ENCODE results near the gene A2ML1. TPM values are rescaled to one million over a fixed set of nuclear protein-coding genes. Genes with fewer than 3 reads are reported as not detected.
"Not testable (repeated sequence)": the region's sequence is repeated elsewhere in the genome, so short reads cannot be mapped to it uniquely, and the experiment has no call there.

A2ML1 gene
- total RNA-seq, 2 donors from 2014 or later = 0.44 TPM; not detected in 1

DNA sequence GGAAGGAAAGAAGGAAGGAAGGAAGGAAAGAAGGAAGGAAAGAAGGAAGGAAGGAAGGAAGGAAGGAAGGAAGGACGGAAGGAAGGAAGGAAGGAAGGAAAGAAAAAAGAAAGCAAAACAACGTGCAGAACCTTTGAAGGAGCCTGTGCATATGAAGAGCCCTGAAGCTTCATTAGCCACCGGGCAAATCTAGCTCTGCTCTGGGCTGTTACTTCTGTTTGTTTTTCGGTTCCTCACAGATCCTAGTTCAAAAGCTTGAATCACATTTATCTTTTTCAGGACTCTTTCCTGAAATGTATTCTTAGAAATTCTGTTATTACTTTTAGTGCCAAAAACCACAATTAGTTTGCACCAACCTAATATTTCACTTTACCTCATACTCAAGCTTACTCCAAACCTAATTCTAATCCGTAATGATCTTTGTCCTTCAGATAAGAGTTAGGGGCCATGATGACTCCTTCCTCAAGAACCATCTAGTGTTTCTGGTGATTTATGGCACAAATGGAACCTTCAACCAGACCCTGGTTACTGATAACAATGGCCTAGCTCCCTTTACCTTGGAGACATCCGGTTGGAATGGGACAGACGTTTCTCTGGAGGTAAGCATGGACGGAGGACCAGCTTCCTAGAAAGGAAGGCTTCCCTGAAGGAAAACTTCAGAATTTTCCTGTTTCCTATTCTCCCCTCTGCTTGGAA lies 18.7 kb downstream of the A2ML1 start:
- DNase-seq (no peak), ATAC-seq (no peak)
- intact Hi-C loops (cut with DNase I) = no loop called here

DNA sequence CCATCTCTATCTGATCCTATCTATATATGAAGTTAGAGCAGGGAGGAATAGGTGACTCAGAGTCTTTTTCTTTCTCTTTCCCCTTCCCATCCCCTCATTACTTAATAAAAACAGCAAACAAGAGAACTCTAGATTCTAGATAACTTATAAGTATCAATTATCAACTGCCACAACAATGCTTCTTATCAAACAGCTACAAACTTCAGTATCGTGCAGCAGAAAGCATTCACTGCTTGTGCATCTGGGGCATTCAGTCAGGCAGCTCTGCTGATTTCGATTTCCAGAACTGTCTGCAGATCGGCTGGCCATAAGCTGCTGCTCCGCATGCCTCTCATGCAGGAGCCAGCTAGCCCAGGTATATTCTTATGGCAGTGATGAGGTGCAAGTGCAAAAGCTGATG lies 19.4 kb downstream of the A2ML1 start:
- DNase-seq = no peak
- no peak for ATAC-seq
- intact Hi-C loops (cut with DNase I) = no loop called here

DNA sequence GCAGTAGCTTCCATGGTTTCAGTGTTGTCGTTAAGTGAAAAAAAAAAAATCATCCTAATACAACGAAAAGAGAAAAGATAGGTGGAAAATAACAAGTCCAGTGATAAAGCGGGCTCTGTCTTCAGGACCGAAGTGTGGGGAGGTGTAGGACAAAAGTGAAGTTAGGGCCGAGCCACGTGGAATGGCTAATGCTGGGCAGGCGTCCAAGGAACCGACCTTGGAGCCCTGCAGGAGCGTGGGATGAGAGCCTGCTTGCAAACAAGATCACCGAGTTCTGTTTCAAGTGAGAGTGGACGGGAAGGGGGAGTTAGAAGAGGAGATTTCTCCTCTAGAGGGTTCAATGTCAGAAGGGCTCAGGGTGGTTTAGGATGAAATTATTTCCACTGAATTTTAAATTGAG lies 22.2 kb downstream of the A2ML1 start:
- ATAC-seq = peak; percentile 79 to 91
- peak; percentile 79 for DNase-seq
- intact Hi-C loops (cut with DNase I) = no loop called here

DNA sequence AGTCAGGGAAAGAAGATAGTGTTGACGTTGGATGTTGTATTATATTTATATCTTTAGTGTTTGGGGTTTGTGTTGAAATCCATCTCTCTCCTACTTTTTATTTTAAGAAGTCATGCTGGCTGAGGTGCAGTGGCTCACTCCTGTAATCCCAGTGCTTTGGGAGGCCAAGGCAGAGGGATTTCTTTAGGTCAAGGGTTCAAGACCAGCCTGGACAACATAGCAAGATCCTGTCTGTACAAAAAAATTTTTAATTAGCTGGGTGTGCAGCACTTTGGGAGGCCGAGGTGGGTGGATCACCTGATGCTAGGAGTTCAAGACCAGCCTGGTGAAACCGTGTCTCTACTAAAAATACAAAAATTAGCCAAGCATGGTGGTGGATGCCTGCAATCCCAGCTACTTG lies 23.9 kb downstream of the A2ML1 start:
- ATAC-seq = no peak
- intact Hi-C loops (cut with DNase I) = no loop called here
- no peak for DNase-seq

DNA sequence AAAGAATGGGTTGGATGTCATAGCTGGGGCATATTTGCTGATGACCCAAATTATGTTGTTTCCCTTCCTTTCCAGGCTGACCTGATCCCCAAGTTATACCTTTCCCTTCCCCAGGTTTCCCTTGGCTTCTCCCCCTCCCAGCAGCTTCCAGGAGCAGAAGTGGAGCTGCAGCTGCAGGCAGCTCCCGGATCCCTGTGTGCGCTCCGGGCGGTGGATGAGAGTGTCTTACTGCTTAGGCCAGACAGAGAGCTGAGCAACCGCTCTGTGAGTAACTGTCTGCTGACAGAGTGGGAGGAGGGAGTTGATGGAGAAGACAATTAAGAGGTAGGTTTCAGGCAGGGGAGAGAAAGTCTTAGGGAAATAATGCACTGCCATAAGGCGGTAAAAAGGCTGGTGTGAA lies 25.0 kb downstream of the A2ML1 start:
- ATAC-seq = no peak
- intact Hi-C loops (cut with DNase I) = no loop called here
- no peak for DNase-seq

DNA sequence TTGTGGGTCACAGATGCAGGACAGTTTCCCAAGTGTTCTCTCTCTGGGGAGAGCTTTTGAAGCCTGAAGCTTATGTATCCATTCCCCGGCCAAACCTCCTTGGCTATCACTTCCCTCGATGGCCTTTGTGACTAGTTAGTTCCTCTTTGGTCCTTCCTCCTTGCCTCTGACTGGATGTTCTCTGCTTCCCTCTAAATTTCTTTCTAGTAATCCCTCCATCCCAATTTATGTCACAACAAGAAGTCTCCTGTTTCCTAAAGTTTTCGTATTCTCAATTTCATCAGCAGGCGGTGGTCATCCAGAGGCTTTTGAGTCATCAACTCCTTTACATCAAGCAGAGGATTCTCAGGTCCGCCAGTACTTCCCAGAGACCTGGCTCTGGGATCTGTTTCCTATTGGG lies 27.5 kb downstream of the A2ML1 start:
- intact Hi-C loops (cut with DNase I) = no loop called here
- ATAC-seq (peak in 1 of 2 donors; percentile 53), DNase-seq (no peak)

DNA sequence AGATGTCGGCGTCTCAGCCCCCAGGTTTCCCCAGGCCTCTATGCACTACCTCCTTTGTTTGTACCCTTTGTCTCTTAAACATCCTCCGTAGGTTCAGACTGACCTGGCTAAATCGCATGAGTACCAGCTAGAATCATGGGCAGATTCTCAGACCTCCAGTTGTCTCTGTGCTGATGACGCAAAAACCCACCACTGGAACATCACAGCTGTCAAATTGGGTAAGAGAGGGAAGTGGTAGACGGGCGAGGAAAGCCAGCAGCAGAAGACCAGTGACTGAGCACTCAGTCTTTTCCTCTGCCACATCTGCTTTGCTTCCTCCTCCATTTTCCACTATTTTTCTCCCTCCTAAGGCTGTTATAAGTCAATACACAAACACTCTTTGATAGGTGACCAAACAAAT lies 29.7 kb downstream of the A2ML1 start:
- intact Hi-C loops (cut with DNase I) = no loop called here
- no peak for DNase-seq
- ATAC-seq = no peak

DNA sequence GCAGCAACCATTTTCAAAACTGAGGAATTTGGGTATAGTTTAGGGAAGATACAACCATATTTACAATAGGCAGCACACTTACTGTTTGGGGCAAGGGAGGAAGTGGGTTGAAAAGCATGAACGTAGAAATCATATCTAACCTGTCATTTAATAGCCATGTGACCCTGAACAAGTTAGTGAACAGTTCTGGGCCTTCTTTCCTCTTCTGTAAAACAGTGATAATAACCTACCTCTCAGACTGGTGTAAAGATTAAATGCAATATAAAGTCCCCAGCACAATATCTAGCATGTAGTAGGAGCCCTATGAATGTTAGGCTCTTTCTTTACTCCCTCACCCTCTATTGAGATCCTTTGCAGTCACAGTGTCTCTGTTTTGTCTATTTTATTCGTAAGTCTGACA lies 33.5 kb downstream of the A2ML1 start:
- intact Hi-C loops (cut with DNase I) = no loop called here

DNA sequence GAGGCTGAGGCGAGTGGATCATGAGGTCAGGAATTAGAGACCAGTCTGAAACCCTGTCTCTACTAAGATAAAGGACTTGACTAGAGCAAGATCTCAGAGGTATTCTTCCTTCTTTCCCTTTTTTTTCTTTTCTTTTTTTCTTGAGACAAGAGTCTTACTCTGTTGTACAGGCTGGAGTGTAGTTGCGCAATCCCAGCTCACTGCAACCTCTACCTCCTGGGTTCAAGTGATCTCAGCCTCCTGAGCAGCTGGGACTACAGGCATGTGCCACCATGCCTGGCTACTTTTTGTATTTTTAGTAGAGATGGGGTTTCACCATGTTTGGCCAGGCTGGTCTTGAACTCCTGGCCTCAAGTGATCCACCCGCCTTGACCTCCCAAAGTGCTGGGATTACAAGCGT lies 37.0 kb downstream of the A2ML1 start:
- intact Hi-C loops (cut with DNase I); DNase-seq; ATAC-seq: not testable (repeated sequence)

More for the DNA sequence above, 33.5 kb downstream of the A2ML1 start:
- no peak for ATAC-seq
- DNase-seq = no peak

DNA sequence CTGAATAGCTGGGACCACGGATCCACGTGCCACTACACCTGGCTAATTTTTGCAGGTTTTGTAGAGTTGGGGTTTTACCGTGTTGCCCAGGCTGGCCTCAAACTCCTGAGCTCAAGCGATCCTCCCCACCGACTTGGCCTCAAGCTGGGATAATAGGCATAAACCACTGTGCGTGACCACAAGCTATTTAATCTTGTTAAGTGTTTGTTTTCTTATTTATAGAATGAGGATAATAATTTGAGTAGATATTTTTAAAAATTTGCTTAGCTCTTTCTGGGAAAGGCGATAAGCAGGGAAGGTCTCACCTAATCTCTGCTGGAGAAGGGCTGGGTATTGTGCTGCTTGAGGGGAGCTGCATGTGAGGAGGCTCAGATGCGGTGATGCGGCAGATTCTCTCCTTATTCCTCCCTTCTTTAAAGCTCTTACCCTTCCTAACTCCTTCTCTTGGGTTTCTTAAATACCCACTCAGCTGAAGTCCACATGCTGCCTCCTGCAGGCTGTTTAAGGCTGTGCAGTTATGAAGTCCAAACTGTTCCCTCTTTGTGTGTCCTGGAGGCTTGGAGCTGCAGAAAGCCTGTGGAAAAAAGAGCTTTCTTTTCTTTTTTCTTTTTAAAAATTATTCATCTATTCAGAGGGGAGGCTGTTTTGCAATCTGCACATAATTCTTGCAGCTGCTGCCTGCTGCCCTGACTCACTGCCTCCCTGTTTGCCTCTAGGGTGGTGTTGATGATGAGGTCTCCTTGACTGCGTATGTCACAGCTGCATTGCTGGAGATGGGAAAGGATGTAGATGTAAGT lies 37.9 kb downstream of the A2ML1 start:
- DNase-seq = no peak
- intact Hi-C loops (cut with DNase I) = loop anchor here in 1 of 2 donors (10.0 kb wide), 1 partner anchor 86 kb away; no protein-coding TSS in a partner anchor
- peak in 1 of 2 donors; percentile 68 for ATAC-seq

DNA sequence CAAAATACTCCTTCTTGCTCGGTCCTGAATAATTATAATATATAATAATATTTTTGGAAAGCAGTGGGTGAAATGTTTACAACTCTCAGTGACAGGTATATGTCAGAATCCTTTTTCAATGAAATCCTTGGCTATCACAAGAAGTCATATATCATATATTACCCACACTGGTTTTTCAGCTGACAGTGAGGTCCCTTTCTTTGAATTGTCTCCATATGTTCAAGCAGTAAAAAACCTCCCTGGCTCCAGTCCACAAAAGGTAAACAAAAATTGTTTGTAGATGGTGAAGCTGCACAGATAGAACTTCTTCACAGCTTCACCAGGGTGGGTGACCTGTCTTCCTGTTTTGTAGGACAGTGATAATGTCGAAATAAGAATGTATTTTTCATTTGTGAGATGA lies 44.0 kb downstream of the A2ML1 start:
- no peak for DNase-seq
- intact Hi-C loops (cut with DNase I) = loop anchor here in 1 of 2 donors (10.0 kb wide), 1 partner anchor 92 kb away; no protein-coding TSS in a partner anchor
- no peak for ATAC-seq

DNA sequence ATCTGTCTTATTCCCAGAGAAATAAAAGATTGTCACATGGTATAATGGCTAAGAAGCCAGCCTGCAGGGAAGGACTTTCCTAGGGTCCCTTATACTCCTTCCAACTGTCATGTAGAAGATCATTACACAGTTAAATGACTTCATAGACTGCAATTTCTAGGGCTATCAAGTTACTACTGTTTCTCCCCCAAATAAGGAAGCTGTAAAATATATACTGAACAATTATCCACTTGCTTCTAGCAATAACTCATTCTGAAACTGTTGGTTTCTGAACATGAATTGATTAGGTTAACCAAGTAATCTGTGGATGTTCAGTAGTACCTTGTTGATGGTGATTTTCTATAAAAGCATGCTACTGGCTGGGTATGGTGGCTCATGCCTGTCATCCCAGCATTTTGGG lies 44.6 kb downstream of the A2ML1 start:
- intact Hi-C loops (cut with DNase I) = loop anchor here in 1 of 2 donors (10.0 kb wide), 1 partner anchor 92 kb away; no protein-coding TSS in a partner anchor
- DNase-seq = no peak
- no peak for ATAC-seq

DNA sequence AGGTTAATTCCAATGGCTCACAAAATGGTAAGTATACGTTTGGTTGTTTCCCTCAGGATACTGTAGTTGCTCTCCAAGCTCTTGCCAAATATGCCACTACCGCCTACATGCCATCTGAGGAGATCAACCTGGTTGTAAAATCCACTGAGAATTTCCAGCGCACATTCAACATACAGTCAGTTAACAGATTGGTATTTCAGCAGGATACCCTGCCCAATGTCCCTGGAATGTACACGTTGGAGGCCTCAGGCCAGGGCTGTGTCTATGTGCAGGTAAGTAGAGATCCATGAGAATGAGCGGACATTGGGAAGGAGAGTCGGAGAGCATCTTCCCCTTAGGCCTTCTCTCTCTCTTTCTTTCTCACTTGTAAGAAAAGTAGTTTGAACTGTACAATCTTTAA lies 45.4 kb downstream of the A2ML1 start:
- intact Hi-C loops (cut with DNase I) = loop anchor here in 1 of 2 donors (10.0 kb wide), 1 partner anchor 93 kb away; no protein-coding TSS in a partner anchor
- no peak for ATAC-seq
- no peak for DNase-seq

DNA sequence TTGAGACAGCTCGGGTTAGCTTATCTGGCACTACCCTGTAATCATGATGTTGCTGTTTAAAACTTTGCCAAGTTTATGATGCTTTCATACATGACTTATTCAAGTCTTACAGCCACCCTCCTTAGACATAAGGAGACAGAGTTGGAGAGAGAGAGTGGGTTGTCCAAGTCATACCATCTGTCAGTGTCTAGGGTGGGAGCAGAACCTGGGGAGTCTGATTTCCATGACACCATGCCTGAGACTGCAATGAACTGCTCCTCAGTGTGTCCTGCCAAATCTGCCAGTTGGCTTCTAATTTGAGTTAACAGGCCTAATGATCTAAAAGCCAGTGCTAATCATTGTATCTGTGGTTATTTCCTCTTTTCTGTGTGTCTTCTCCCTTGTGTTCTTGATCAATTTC lies 48.2 kb downstream of the A2ML1 start:
- DNase-seq (no peak), ATAC-seq (no peak)
- intact Hi-C loops (cut with DNase I) = no loop called here

DNA sequence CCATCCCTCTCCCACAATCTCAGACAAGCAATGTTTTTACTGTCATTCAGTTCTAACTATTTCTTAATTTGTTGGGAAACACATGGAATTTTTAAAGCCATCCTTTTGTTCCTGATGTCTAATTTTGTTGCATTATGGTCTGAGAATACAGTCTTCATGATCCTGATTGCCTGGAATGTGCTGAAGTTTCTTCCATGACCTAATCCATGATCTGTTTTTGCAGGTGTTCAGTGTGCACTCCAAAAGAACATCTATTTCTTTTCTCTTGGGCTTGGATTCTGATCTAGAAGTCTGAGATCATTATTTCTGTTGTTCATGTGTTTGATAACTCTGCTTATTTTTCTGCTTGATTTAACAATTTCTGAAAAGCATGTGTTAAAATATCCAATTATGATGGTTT lies 48.6 kb downstream of the A2ML1 start:
- ATAC-seq (no peak), DNase-seq (no peak)
- intact Hi-C loops (cut with DNase I) = no loop called here

DNA sequence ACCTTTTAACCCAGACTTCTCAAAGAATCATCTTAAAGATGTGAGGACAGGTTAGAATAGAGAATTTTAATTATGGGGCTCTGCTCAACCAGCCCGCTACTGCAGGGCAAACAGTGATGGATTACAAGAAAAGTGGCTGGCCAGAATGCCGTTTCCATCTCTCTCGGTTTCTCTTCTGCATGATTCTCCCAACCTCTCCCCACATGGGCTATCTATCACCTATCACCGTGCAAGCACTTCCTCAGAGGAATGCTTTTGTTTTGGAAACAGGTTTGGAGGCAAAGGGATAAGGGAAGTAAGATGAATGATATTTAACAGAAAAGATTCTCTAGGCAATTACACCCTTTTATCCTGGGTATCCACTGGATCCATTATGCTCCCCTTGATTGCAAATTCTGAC lies 54.5 kb downstream of the A2ML1 start:
- no peak for DNase-seq
- intact Hi-C loops (cut with DNase I) = no loop called here
- ATAC-seq = no peak

DNA sequence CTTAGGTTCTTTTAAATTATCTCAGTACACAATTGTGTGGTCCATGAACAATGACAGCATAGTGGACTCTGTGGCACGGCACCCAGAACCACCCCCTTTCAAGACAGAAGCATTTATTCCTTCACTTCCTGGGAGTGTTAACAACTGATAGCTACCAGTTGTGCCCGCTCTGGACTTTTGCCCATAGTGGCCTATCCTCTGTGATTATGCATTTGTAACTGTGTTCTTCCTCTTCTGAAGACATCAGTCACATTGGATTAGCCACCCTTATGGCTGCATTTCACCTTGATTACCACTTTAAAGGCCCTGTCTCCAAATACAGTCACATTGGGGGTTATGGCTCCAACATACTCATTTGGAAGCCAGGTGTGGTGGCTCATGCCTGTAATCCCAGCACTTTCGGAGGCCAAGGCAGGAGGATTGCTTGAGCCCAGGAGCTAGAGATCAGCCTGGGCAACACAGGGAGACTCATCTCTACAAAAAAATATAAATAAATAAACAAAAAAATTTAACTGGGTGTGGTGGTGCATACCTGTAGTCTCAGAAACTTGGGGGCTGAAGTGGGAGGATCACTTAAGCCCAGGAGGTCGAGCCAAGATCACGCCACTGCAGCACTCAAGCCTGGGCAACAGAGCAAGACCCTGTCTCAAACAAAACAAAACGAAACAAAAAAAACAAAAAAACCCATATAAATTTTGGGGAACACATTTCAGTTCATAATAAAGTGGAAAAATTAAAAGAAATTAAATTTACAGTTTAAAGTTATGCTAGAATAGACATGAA lies 64.3 kb downstream of the A2ML1 start:
- intact Hi-C loops (cut with DNase I) = no loop called here
- ATAC-seq (no peak), DNase-seq (no peak)

DNA sequence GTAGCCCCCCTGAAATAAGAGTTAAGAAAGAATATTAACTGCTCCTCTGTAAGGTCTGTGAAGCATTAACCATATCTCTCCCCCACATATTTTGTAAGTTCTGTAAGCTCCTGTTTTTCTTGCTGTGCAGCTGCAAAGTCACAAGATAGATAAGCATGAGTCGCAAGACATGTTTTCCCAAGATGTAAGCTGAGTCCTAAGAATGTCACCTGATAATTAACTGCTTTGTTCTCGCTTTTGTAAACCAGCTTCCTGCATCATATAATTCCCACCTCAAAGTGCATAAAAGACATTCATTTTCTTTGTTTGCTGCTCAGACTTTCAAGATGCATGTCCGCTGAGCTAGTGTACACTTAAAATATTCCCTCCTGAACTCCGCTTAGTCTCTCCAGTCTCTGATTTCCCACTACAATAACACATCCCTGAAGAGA lies 64.9 kb downstream of the A2ML1 start:
- no peak for DNase-seq
- intact Hi-C loops (cut with DNase I) = no loop called here
- ATAC-seq = no peak

DNA sequence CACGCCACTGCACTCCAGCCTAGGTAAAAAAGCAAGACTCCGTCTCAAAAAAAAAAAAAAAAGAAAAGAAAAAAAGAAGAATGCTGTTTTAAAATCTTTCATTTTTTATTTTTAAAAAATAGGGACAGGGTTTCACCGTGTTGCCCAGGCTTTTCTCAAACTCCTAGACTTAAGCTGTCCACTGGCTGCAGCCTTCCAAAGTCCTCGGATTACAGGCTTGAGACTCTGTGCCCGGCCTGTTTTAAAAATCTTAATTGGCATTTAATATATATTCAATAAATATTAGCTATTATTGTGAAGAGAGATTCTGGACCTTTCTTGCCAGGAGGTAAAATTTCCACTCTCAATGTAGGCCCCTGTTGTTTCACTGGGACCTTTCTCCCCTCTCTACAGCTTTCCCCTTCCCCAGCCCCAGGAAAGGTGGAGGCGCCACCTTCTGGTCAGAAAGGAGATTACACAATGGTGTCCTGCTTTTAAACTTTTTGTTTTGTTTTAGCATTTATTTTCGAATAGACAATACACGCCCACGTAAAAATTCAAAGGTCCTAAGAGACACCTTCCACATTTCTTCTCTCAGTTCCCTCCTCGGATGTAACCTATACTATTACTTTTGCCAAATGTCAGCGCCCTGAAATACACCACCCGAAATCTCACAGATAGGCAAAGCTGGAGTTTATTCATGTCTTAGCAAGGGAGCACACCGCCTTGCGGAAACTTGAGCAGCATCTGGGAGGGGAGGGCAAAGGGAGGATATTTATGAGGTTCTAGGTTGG lies 68.1 kb downstream of the A2ML1 start:
- intact Hi-C loops (cut with DNase I) = loop anchor here (5.0 to 10.0 kb wide), 3 partner anchors 116 to 208 kb away; no protein-coding TSS in a partner anchor
- ATAC-seq = peak; percentile 81 to 84
- peak; percentile 37 for DNase-seq

Measured in left cardiac atrium (tissue), 4 donors.